Activated naive CD8-positive, alpha-beta T cell treated with anti-CD3 and anti-CD28 coated beads, Interleukin-2, amount 10 ng/mL, durations not matched to agents 7 days and 5 days (primary cell): ENCODE measurements around the gene CERK. TPM values are rescaled to one million over a fixed set of nuclear protein-coding genes. Genes with fewer than 3 reads are reported as not detected.
A peak's percentile ranks its signal among the peaks of the same experiment; 100 is the strongest.

Experiments
- ATAC-seq: fragments of 150-1000 bp; cut with Tn5 transposase; one replicate; pipeline ENCODE4 v1.10.0; 2021; ENCODE audit warnings: low read depth, moderate library complexity
- POLR2A ChIA-PET: fragments of 350-600 bp; sonication (Branson Sonifier 250); formaldehyde crosslinking; loops from one replicate; lab custom pipeline; 2021; ENCODE audit warnings: antibody characterized with exemption; lab: Charles Lee
- DNase-seq: peaks from one replicate; pipeline ENCODE4 v3.0.0; 2021
- H3K27ac Mint-ChIP-seq: one replicate; pipeline ENCODE4 v1.8.0; 2022; ENCODE audit warnings: mild to moderate bottlenecking, mixed read lengths
- H3K27me3 Mint-ChIP-seq: one replicate; pipeline ENCODE4 v1.8.0; 2022; ENCODE audit warnings: mild to moderate bottlenecking, moderate library complexity, mixed read lengths
- H3K36me3 Mint-ChIP-seq: one replicate; pipeline ENCODE4 v1.8.0; 2021; ENCODE audit warnings: mild to moderate bottlenecking, mixed read lengths
- H3K4me1 Mint-ChIP-seq: one replicate; pipeline ENCODE4 v1.8.0; 2021; ENCODE audit warnings: mixed read lengths
- H3K4me3 Mint-ChIP-seq: one replicate; pipeline ENCODE4 v1.8.0; 2022; ENCODE audit warnings: mild to moderate bottlenecking, moderate library complexity, mixed read lengths
- H3K9me3 Mint-ChIP-seq: one replicate; pipeline ENCODE4 v1.8.0; 2021; ENCODE audit warnings: mixed read lengths
- total RNA-seq, 2 experiments: library from RNA; stranded (reverse); gene quantifications; one replicate each; pipeline ENCODE4 v1.2.3, GENCODE V29; 2021

CERK gene
- total RNA-seq, 2 experiments from 2014 or later = 90.8 to 94.9 TPM

DNA sequence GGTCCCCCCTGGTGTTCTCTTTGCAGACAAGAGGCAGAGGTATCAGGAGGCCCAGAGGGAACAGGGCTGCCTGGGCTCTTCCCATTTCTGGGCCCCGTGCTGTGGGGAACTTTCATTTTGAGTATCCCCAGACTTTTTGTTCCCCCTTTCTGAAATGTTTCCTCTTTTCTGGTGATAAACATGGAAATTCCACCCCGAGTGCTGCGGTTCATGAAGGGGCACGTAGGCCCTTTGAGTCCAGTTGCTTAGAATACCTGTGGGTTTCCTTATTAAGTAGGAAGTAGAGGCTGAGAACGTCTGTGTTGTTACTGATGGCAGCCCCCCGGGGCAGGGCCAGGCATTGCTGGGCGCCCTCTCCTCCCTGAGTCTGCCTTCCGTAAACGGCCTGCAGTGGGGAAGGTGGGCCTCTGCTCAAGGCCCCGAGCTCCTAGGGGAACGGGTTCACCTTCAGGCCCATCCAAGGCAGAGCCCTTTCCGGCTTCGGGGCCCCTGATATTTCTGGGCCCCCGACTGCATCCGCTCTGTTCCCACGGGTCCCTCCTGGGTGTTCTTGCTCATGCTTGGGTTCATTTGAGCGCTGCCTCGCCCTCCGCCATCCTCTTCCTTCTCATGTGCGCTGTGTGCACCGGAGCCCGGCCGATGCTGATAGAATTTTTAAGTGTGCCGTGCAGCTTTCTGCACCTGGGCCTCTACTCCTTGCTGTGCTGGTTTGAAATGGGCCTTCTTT is 36.4 kb upstream of the CERK start:
- ATAC-seq (peak; percentile 48), DNase-seq (no peak)
- H3K27me3 Mint-ChIP-seq = no peaks in the 10 kb centered on the region

GRCh38 chr22:46773076-46773475 is 35.0 kb upstream of the CERK start:
- Mint-ChIP-seq H3K27me3 (no peaks in the 10 kb centered on the region), H3K4me1 (peaks cover 64% of the 10 kb centered on the region), H3K9me3 (no peaks in the 10 kb centered on the region), H3K36me3 (peaks cover 17% of the 10 kb centered on the region), H3K4me3 (peak overlapping the region; percentile 51), H3K27ac (peak overlapping the region; percentile 94)
- DNase-seq (no peak), ATAC-seq (no peak)
- POLR2A ChIA-PET = interaction anchor here (1.0 to 6.3 kb wide), 5 partner anchors 10 to 34 kb away, joined by 3 to 64 read pairs (median 3); partner anchors contain the start of gene TBC1D22A

More for the DNA sequence above, 36.4 kb upstream of the CERK start:
- POLR2A ChIA-PET = interaction anchor here (0.6 to 6.3 kb wide), 5 partner anchors 11 to 31 kb away, joined by 3 to 64 read pairs (median 3); partner anchors contain the start of gene TBC1D22A
- Mint-ChIP-seq H3K36me3 (peaks cover 15% of the 10 kb centered on the region), H3K4me1 (peaks cover 64% of the 10 kb centered on the region), H3K27ac (peak overlapping the region; percentile 94), H3K9me3 (no peaks in the 10 kb centered on the region), H3K4me3 (peak overlapping the region; percentile 88)

GRCh38 chr22:46770726-46771125 is 32.7 kb upstream of the CERK start:
- POLR2A ChIA-PET = no interaction called here
- Mint-ChIP-seq H3K27me3 (no peaks in the 10 kb centered on the region), H3K9me3 (no peaks in the 10 kb centered on the region), H3K4me1 (peaks cover 54% of the 10 kb centered on the region), H3K4me3 (peak overlapping the region; percentile 52), H3K27ac (peak overlapping the region; percentile 89), H3K36me3 (peaks cover 22% of the 10 kb centered on the region)
- DNase-seq (no peak), ATAC-seq (no peak)

DNA sequence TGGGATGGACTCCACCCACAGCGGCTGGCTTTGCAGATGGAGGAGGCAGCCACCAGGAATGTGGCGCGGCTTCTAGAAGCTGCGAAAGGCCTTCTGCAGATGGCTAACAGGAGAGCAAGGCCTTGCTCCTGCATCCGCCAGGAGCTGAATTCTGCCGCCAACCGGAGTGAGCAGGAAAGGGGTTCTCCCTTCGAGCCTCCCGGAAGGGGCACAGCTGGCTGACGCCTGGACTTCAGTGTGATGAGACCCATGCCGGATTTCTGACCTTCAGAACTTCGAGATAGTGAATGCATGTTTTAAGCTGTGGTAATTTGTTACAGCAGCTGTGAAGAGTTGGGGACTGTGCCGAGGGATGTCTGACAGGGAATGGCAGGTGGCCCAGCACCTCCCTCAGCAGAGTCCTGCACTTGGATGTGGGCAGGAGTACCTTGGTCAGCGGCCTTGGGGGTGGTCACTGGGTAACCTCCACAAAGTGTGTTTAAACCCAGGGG is 32.1 kb upstream of the CERK start:
- peaks cover 49% of the 10 kb centered on the region for H3K4me1 Mint-ChIP-seq
- peak overlapping the region; percentile 89 for H3K27ac Mint-ChIP-seq
- POLR2A ChIA-PET = interaction anchor here (0.6 to 1.3 kb wide), 2 partner anchors 8 to 11 kb away, joined by 3 to 4 read pairs; no protein-coding TSS in a partner anchor
- no peak for DNase-seq
- peaks cover 20% of the 10 kb centered on the region for H3K36me3 Mint-ChIP-seq
- no peaks in the 10 kb centered on the region for H3K9me3 Mint-ChIP-seq
- ATAC-seq = no peak
- no peaks in the 10 kb centered on the region for H3K27me3 Mint-ChIP-seq
- H3K4me3 Mint-ChIP-seq = peak overlapping the region; percentile 52

DNA sequence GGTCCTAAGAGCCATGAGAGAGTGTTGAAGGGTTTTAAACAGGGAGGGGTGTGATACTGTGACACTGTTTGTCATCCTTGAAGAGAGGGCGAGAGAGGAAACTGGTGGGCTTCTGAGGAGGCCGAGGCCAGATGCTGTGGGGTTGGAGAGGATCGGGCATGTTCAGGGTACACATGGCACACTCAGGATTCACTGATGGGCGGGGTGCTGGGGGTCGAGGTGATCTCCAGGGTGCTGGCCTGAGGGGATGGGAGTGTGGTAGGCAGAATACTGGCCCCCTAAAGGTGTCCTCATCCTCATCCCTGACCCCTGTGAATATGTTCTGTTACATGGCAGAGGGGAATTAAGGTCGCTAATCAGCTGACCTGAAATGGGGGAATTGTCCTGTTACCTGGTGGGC is 31.7 kb upstream of the CERK start:
- H3K27ac Mint-ChIP-seq = peak overlapping the region; percentile 79
- ATAC-seq = no peak
- H3K27me3 Mint-ChIP-seq = no peaks in the 10 kb centered on the region
- H3K9me3 Mint-ChIP-seq = no peaks in the 10 kb centered on the region
- no peak for DNase-seq
- H3K4me1 Mint-ChIP-seq = peaks cover 48% of the 10 kb centered on the region
- peaks cover 17% of the 10 kb centered on the region for H3K36me3 Mint-ChIP-seq
- no peak overlapping the region for H3K4me3 Mint-ChIP-seq
- POLR2A ChIA-PET = interaction anchor here (1.3 kb wide), 1 partner anchor 8 kb away, joined by 4 read pairs; no protein-coding TSS in a partner anchor

- Mint-ChIP-seq H3K9me3 (no peaks in the 10 kb centered on the region), H3K27ac (peak overlapping the region; percentile 79), H3K36me3 (peaks cover 19% of the 10 kb centered on the region), H3K4me1 (peaks cover 49% of the 10 kb centered on the region), H3K4me3 (no peak overlapping the region), H3K27me3 (no peaks in the 10 kb centered on the region)
- ATAC-seq (no peak), DNase-seq (no peak)
- POLR2A ChIA-PET = interaction anchor here (0.7 to 1.3 kb wide), 2 partner anchors 9 to 58 kb away, joined by 4 read pairs; no protein-coding TSS in a partner anchor
These were observed 31.2 kb upstream of the CERK start for GRCh38 chr22:46769191-46769675.

GRCh38 chr22:46767249-46767985 is 29.4 kb upstream of the CERK start:
- Mint-ChIP-seq H3K27ac (peak overlapping the region; percentile 18), H3K27me3 (no peaks in the 10 kb centered on the region), H3K4me3 (no peak overlapping the region), H3K4me1 (peaks cover 43% of the 10 kb centered on the region), H3K36me3 (peaks cover 22% of the 10 kb centered on the region), H3K9me3 (no peaks in the 10 kb centered on the region)
- ATAC-seq (no peak), DNase-seq (no peak)
- POLR2A ChIA-PET = no interaction called here

- Mint-ChIP-seq H3K27ac (peak overlapping the region; percentile 11), H3K27me3 (no peaks in the 10 kb centered on the region), H3K9me3 (no peaks in the 10 kb centered on the region), H3K36me3 (peaks cover 25% of the 10 kb centered on the region), H3K4me1 (peaks cover 49% of the 10 kb centered on the region), H3K4me3 (no peak overlapping the region)
- ATAC-seq (no peak), DNase-seq (no peak)
- POLR2A ChIA-PET = no interaction called here
These were observed 28.6 kb upstream of the CERK start for GRCh38 chr22:46766611-46767010.

GRCh38 chr22:46764779-46765485 is 26.9 kb upstream of the CERK start:
- ATAC-seq = no peak
- Mint-ChIP-seq H3K36me3 (peaks cover 21% of the 10 kb centered on the region), H3K4me3 (peak overlapping the region; percentile 100), H3K27me3 (no peaks in the 10 kb centered on the region), H3K9me3 (no peaks in the 10 kb centered on the region), H3K27ac (peak overlapping the region; percentile 44), H3K4me1 (peaks cover 48% of the 10 kb centered on the region)
- DNase-seq = no peak
- POLR2A ChIA-PET = interaction anchor here (0.6 to 3.9 kb wide), 4 partner anchors 11 to 30 kb away, joined by 3 to 64 read pairs (median 25); no protein-coding TSS in a partner anchor

DNA sequence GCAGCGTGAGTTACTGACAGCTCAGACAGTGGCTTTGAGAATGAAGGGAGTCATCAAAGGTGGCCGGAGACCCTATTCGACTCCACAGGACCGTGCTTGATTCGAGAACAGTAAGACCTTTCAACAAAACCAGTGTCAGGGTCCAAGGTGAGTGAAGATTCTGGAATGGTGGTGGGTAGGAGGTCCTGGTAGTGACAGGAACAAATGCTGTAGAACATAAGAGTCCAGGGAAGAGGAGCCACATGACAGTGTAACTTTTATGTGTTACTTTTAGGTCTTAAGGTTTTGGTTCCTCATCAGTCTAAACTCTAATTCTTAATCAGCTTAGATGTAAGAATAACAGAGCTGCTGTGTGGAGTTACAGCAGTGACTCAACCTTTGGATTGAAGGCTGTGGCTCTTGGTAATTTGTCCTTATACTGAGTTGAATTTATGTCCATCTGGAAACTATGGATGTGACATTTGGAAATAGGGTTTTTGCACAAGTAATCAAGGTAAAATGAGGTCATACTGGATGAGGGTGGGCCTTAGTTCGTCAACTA is 26.2 kb upstream of the CERK start:
- no peaks in the 10 kb centered on the region for H3K27me3 Mint-ChIP-seq
- DNase-seq (no peak), ATAC-seq (no peak)
- H3K4me1 Mint-ChIP-seq = peaks cover 45% of the 10 kb centered on the region
- POLR2A ChIA-PET = interaction anchor here (3.5 to 3.9 kb wide), 2 partner anchors 11 to 27 kb away, joined by 43 to 64 read pairs; no protein-coding TSS in a partner anchor
- peak overlapping the region; percentile 67 for H3K27ac Mint-ChIP-seq
- H3K9me3 Mint-ChIP-seq = no peaks in the 10 kb centered on the region
- peak overlapping the region; percentile 100 for H3K4me3 Mint-ChIP-seq
- H3K36me3 Mint-ChIP-seq = peaks cover 17% of the 10 kb centered on the region

GRCh38 chr22:46763051-46763705 is 25.1 kb upstream of the CERK start:
- POLR2A ChIA-PET = interaction anchor here (0.6 to 3.9 kb wide), 19 partner anchors 12 to 1510 kb away, joined by 3 to 64 read pairs (median 4); partner anchors contain the start of genes CERK and TTC38

More at GRCh38 chr22:46763051-46763705, 25.1 kb upstream of the CERK start:
- Mint-ChIP-seq H3K9me3 (no peaks in the 10 kb centered on the region), H3K36me3 (peaks cover 17% of the 10 kb centered on the region), H3K4me3 (peak overlapping the region; percentile 100), H3K4me1 (peaks cover 49% of the 10 kb centered on the region), H3K27me3 (no peaks in the 10 kb centered on the region), H3K27ac (peak overlapping the region; percentile 99)
- ATAC-seq (peak; percentile 38), DNase-seq (no peak)
